Erythroblast (primary cell): ENCODE results near the gene NFIA.
A peak's percentile ranks its signal among the peaks of the same experiment; 100 is the strongest.

ENCODE experiments used
- DNase-seq, 2 experiments: peaks; one replicate each; lab custom pipeline; 2025; lab: John Stamatoyannopoulos, UW
- GATA1 ChIP-seq: IDR thresholded peaks from 2 replicates; pipeline ENCODE4 v1.6.1; 2011; ENCODE audit warnings: low read depth, mild to moderate bottlenecking, control low read depth, low read length, moderate library complexity
- POLR2A ChIP-seq: IDR thresholded peaks from 2 replicates; pipeline ENCODE4 v1.6.1; 2011; ENCODE audit warnings: mild to moderate bottlenecking, low read length

The NFIA gene

DNA sequence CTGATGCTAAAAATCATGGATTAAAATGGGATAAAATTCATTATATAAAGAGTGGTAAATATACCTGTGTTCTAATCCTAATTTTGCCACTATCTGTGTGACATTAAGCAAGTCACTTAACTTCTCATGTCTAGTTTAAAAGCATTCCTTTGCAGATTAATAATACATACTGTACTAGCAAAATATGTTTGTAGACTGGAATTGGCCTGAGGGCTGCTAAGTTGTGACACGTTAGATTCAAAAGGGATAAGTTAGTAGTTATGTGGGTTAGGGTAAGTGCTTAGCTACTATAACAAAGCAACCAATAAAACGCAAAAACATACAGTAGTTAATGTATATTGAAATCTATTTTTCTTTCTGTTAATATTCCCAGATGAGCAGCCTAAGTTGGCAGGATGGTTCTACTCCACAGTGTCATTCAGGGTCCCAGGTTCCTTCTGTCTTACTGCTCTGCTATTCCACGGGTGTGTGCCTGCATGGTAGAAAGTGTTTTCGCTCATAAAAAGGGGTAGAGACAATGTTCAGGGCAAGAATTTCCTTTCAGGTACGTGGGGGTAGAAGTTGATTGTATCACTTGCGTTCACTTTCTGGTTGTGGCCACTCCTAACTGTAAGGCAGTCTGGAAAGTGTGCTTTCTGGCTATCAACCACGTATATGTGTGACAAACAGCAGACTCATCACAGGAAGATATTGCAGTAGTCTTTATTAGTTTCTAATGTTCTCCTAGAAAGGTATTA is 239.8 kb downstream of the NFIA start:
- no peak for TF ChIP-seq POLR2A
- TF ChIP-seq GATA1 = no peak

DNA sequence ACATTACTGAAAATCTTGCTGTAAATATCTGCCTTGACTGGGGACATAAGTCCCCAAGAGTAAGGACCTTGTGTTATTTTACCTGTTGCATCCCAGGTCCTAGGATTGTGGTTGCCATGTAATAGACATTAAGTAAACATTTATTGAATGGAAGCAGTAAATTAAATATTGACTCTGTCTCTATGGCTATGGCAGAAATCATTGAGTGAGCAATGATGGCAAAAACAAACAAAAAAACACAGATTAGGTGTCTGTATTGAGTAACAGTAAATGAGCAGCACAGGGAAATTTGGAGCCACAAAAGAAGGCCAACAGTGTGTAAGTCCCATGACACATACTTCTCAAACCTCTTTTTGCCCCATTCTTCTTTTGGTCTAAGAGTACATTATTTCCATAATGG is 240.4 kb downstream of the NFIA start:
- TF ChIP-seq POLR2A (no peak), GATA1 (no peak)

More for the DNA sequence above, 239.8 kb downstream of the NFIA start:
- DNase-seq = no peak

DNA sequence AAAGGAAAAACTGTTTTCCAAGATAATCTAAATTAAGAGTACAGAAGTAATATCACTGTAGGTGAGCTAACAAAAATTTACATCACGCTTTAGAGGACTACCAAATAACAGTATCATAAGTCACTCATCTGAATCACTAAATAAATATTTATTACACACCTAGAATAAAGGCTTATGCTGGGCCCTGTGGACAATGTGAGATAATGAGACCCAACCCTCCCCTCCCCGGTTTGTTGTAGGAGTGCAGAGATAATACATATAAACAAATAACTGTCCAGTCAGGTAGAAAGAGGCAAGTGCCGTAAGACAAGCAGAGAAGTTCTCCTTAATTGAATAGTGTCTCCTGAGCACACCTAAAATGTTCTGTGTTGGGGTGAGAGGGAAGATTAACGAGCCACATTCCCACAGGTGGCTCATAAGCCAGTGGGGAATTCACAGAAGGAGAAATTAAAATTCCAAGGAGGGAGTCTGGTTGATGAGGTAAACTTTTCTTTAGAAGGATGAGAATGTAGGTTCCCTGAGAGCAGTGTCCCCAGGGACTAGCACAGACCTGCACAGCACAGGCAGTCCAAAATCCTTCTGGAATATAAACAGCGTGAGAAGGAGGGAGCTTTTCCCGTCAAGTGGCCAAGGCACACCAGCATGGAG is 241.4 kb downstream of the NFIA start:
- peak in 1 of 2 experiments; percentile 15 for DNase-seq
- TF ChIP-seq POLR2A = no peak
- no peak for TF ChIP-seq GATA1

More for the DNA sequence above, 240.4 kb downstream of the NFIA start:
- no peak for DNase-seq

GRCh38 chr1:61326713-61327112 is 244.4 kb downstream of the NFIA start:
- no peak for DNase-seq
- TF ChIP-seq POLR2A (no peak), GATA1 (no peak)

DNA sequence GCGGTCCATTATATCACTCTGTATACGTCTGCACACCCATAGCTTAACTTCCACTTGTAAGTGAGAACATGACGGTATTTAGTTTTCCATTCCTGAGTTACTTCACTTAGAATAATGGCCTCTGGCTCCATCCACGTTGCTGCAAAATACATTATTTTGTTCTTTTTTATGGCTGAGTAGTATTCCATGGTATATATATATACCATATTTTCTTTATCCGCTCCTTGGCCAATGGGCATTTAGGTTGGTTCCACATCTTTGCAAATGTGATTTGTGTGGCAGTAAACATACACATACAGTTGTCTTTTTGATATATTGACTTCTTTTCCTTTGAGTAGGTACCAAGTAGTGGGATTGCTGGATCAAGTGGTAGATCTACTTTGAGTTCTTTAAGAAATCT is 245.1 kb downstream of the NFIA start:
- no peak for TF ChIP-seq GATA1
- TF ChIP-seq POLR2A = no peak
- no peak for DNase-seq

DNA sequence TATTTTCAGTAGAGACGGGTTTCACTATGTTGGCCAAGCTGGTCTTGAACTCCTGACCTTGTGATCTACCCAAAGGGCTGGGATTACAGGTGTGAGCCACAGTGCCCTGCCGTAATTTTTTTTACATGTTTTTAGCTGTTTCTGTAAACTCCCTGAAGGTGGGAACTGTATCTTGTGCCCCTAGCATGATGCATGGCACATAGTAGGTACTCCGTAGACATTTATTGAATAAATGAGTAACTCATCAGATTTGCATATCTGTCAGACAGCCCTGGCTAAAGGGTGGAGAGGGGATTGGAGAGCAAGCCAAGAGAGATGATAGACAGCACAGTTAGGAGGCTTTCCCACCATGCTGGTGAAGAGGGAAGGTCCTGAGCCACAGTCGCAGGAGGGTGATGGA is 247.2 kb downstream of the NFIA start:
- TF ChIP-seq POLR2A (no peak), GATA1 (no peak)
- no peak for DNase-seq

GRCh38 chr1:61330018-61330417 is 247.7 kb downstream of the NFIA start:
- TF ChIP-seq POLR2A (no peak), GATA1 (no peak)

DNA sequence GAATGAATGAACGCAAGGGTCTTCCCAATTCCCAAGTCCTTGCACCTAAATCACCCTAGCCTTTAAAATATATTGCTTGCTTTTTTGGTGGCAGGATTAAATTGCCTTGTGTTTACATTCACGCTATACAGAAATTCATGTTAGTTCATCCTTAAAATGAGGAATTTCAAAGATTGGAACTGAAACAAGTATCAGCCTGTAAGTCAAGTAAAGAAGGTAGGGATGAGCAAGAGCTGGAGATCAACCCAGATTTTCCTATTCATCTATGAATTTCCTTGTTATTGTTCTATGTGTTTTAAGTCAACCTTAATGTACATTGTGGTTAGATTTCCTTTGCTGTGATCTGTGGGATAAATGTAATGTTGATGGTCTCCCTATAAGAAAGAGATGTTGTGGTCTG is 248.2 kb downstream of the NFIA start:
- TF ChIP-seq POLR2A (no peak), GATA1 (no peak)
- no peak for DNase-seq

More at GRCh38 chr1:61330018-61330417, 247.7 kb downstream of the NFIA start:
- DNase-seq = no peak

- DNase-seq = no peak
- TF ChIP-seq GATA1 (no peak), POLR2A (no peak)
Observed at GRCh38 chr1:61332196-61332753, 249.9 kb downstream of the NFIA start.

- no peak for DNase-seq
- TF ChIP-seq POLR2A = no peak
- TF ChIP-seq GATA1 = no peak
Observed at GRCh38 chr1:61332796-61333195, 250.4 kb downstream of the NFIA start.

DNA sequence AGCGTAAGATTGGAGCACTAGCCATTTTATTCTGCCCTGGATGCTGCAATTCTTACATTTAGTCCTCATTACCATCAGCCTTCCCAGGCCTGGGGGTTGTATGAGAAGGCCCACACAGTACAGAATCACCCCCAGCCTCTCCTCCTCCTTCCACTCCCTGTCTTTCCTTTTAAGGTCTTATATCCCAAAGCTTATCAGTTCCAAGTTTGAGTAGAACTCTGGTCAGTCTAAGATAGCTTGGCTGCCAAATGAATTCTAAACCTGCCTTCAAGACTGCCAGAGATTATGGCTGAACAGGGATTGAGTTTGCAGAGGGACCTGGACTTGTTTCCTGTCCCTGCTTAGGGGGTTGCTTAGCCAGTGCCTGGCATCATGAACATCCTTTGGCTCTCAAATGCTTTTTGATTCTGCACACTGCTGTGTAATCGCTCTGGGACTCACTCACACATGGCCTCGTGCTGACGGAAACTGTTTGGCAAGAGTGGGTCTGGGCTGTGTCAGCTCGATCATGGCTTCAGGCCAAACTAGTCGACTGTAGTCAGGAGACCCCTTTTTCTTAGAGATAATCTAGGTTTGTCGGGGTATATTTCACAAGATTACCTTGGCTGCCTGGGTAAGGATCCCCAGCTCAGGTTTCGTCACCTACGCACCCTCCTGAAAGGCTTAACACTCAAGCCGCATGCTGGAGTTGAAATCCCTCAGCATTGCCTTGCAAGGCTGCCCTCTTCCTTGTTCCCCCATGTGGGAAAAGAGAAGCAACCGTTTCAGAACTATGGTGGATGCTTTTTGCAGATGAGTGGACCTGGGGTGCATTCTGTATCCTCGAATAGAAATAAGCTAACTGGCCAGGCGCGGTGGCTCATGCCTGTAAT is 252.6 kb downstream of the NFIA start:
- TF ChIP-seq GATA1 = no peak
- no peak for TF ChIP-seq POLR2A

GRCh38 chr1:61337037-61337436 is 254.7 kb downstream of the NFIA start:
- DNase-seq = peak in 1 of 2 experiments; percentile 16

More for the DNA sequence above, 252.6 kb downstream of the NFIA start:
- peak; percentile 16 to 42 for DNase-seq

DNA sequence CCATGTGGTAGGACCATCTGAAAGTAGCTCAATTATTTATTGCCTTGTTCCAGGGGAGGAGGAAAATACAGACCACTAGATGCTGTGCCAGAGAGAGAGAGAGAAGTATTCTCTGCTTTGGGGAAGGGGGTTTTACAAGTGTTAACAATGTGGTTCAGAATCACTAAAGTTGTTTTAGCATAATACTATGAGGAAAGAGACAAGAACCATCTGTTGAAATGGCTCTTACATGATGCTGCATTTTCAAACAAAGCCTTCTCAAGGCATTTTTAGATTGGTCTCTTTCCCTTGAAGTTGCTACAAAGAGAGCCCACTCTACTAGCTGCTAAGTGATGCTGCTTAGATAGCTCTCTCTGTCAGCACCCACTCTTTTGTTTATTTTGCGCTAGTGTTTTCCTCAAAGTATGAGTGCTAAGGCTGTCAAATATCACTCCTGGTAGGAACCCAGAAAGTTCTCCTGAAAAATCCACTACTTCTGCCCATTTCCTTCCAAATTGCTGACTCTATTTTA is 255.1 kb downstream of the NFIA start:
- DNase-seq = no peak
- TF ChIP-seq POLR2A = no peak
- TF ChIP-seq GATA1 = no peak

More at GRCh38 chr1:61337037-61337436, 254.7 kb downstream of the NFIA start:
- no peak for TF ChIP-seq GATA1
- no peak for TF ChIP-seq POLR2A
